ENCODE data around the gene ZBTB16. TPM values are rescaled to one million over a fixed set of nuclear protein-coding genes. Genes with fewer than 3 reads are reported as not detected.

The ZBTB16 gene
- total and polyA plus RNA-seq, 2 experiments from 2014 or later = 0.29 to 1.4 TPM

DNA sequence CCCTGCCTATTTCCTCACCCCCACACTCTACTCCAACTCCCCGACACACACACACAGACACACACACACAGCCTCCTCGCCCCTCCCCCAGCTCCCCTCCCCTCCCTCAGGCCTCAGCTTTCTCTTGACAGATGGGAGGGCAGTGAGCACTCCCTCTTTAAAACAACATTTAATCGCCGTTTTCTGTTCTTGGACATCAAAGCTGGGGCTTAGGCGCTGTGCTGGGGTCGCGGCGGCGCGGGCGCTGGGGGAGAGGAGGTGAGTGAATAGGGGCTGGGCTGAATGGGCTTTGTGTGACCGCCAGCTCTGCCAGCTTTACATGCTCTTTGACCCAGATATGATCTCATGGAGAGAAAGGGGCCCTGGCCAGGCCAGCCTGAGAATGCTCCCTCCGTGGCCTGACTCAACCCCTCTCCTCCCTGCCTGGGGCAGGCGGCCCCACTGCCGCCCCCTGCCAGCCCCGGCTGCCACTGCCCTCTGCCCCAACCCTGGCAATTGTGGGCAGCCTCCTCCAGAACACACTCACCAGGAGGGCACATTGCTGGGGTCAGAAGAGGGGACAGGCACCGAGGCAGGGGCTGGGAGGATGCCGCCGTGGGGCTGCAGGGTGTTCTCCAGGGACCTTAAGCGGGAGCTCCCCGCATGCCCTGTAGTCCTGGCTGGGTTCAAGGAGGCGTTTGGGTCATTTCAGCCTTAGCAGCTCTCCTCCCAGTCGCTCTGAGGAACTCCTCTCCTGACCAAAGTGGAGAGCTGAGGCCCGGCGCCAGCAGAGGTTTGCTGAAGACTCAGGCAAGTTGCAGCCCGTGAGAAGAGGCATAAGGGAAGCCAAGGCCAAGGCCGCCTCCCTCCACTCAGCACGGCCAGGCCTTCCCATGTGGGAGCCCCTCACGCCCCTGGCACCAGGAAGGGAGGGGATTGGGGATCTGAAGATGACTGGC, 198.4 kb downstream of the ZBTB16 start:
- Histone ChIP-seq H4K20me1 (replicated peaks; ENCODE audit: insufficient read depth) (no peaks in the 10 kb centered on the region), H3K4me1 (ENCODE audit: insufficient read depth) (peaks cover 9% of the 10 kb centered on the region), H3K27ac (ENCODE audit: low read depth) (no peak overlapping the region), H3F3A (replicated peaks; ENCODE audit: low read depth) (no peaks in the 10 kb centered on the region), H2AFZ (peak overlapping the region; percentile 89), H3K27me3 (ENCODE audit: insufficient read depth) (no peaks in the 10 kb centered on the region), H3K36me3 (ENCODE audit: insufficient read depth) (no peaks in the 10 kb centered on the region), H3K79me2 (replicated peaks; ENCODE audit: insufficient read depth) (no peaks in the 10 kb centered on the region), H3K4me3 (no peak overlapping the region), H3K4me2 (no peak overlapping the region), H3K9me2 (ENCODE audit: insufficient read depth) (no peaks in the 10 kb centered on the region)
- Mint-ChIP-seq H3K4me3 (no peak overlapping the region), H3K27me3 (ENCODE audit: insufficient read depth, low read depth, poor library complexity) (peaks cover 9% of the 10 kb centered on the region), H3K36me3 (ENCODE audit: low read depth) (no peaks in the 10 kb centered on the region), H3K4me1 (peaks cover 22% of the 10 kb centered on the region), H3K9me3 (no peaks in the 10 kb centered on the region), H3K27ac (no peak overlapping the region)
- ATAC-seq (peak; percentile 54), DNase-seq (ENCODE audit: low spot score) (peak; percentile 33)
- no peak for TF ChIP-seq ZNF114 (CRISPR knock-in tag; IDR thresholded peaks at IDR 0.05)
- TF ChIP-seq, protein P1, sequence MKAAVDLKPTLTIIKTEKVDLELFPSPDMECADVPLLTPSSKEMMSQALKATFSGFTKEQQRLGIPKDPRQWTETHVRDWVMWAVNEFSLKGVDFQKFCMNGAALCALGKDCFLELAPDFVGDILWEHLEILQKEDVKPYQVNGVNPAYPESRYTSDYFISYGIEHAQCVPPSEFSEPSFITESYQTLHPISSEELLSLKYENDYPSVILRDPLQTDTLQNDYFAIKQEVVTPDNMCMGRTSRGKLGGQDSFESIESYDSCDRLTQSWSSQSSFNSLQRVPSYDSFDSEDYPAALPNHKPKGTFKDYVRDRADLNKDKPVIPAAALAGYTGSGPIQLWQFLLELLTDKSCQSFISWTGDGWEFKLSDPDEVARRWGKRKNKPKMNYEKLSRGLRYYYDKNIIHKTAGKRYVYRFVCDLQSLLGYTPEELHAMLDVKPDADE (IDR thresholded peaks at IDR 0.05) = no peak
- TF ChIP-seq, protein P2, sequence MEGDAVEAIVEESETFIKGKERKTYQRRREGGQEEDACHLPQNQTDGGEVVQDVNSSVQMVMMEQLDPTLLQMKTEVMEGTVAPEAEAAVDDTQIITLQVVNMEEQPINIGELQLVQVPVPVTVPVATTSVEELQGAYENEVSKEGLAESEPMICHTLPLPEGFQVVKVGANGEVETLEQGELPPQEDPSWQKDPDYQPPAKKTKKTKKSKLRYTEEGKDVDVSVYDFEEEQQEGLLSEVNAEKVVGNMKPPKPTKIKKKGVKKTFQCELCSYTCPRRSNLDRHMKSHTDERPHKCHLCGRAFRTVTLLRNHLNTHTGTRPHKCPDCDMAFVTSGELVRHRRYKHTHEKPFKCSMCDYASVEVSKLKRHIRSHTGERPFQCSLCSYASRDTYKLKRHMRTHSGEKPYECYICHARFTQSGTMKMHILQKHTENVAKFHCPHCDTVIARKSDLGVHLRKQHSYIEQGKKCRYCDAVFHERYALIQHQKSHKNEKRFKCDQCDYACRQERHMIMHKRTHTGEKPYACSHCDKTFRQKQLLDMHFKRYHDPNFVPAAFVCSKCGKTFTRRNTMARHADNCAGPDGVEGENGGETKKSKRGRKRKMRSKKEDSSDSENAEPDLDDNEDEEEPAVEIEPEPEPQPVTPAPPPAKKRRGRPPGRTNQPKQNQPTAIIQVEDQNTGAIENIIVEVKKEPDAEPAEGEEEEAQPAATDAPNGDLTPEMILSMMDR (conservative IDR thresholded peaks at IDR 0.05; ENCODE audit: low read depth in 2 of 2) = peak; percentile 43 to 53

- Histone ChIP-seq H3F3A (replicated peaks; ENCODE audit: low read depth) (no peaks in the 10 kb centered on the region), H3K4me1 (ENCODE audit: insufficient read depth) (peaks cover 6% of the 10 kb centered on the region), H3K9me2 (ENCODE audit: insufficient read depth) (no peaks in the 10 kb centered on the region), H3K4me2 (no peak overlapping the region), H3K36me3 (ENCODE audit: insufficient read depth) (no peaks in the 10 kb centered on the region), H3K4me3 (no peak overlapping the region), H2AFZ (no peak overlapping the region), H3K27me3 (ENCODE audit: insufficient read depth) (no peaks in the 10 kb centered on the region), H3K79me2 (replicated peaks; ENCODE audit: insufficient read depth) (no peaks in the 10 kb centered on the region), H3K27ac (ENCODE audit: low read depth) (no peak overlapping the region), H4K20me1 (replicated peaks; ENCODE audit: insufficient read depth) (no peaks in the 10 kb centered on the region)
- Mint-ChIP-seq H3K4me3 (no peak overlapping the region), H3K4me1 (peaks cover 17% of the 10 kb centered on the region), H3K27me3 (ENCODE audit: insufficient read depth, low read depth, poor library complexity) (peaks cover 5% of the 10 kb centered on the region), H3K27ac (no peak overlapping the region), H3K36me3 (ENCODE audit: low read depth) (no peaks in the 10 kb centered on the region), H3K9me3 (no peaks in the 10 kb centered on the region)
- DNase-seq (ENCODE audit: low spot score) (no peak), ATAC-seq (no peak)
- no peak for TF ChIP-seq EZH2 (IDR thresholded peaks at IDR 0.05; ENCODE audit: low read depth, unreplicated experiment)
- TF ChIP-seq CREB1 (CRISPR knock-in tag; IDR thresholded peaks at IDR 0.05; ENCODE audit: low read depth) = no peak
- TF ChIP-seq REST (IDR thresholded peaks at IDR 0.05; ENCODE audit: unreplicated experiment) = no peak
- TF ChIP-seq POLR2AphosphoS5 (IDR thresholded peaks at IDR 0.05; ENCODE audit: low read depth) = no peak
- TF ChIP-seq ZNF114 (CRISPR knock-in tag; IDR thresholded peaks at IDR 0.05) = no peak
- no peak for TF ChIP-seq JUNB (IDR thresholded peaks at IDR 0.05; ENCODE audit: unreplicated experiment)
- TF ChIP-seq, protein P2 (conservative IDR thresholded peaks at IDR 0.05; ENCODE audit: low read depth in 2 of 2) = no peak
Observed at GRCh38 chr11:114258696-114259095, 199.2 kb downstream of the ZBTB16 start.

Data from GM23338 (cell line).